ENCODE results near the gene TTYH2.
"Not testable (repeated sequence)": the region's sequence is repeated elsewhere in the genome, so short reads cannot be mapped to it uniquely, and the experiment has no call there.

Gene TTYH2

GRCh38 chr17:74239172-74239571, 25.8 kb downstream of the TTYH2 start:
- DNase-seq (ENCODE audit: low spot score): no peak

- no peak for DNase-seq (ENCODE audit: low spot score)
Observed at GRCh38 chr17:74240618-74241205, 27.3 kb downstream of the TTYH2 start.

- no peak for DNase-seq (ENCODE audit: low spot score)
Observed at GRCh38 chr17:74241431-74241830, 28.1 kb downstream of the TTYH2 start.

GRCh38 chr17:74241847-74242246, 28.5 kb downstream of the TTYH2 start:
- no peak for DNase-seq (ENCODE audit: low spot score)

- DNase-seq (ENCODE audit: low spot score): no peak
Observed at GRCh38 chr17:74243013-74243755, 29.8 kb downstream of the TTYH2 start.

GRCh38 chr17:74244128-74244527, 30.8 kb downstream of the TTYH2 start:
- no peak for DNase-seq (ENCODE audit: low spot score)

GRCh38 chr17:74244548-74244947, 31.2 kb downstream of the TTYH2 start:
- DNase-seq (ENCODE audit: low spot score): no peak

- no peak for DNase-seq (ENCODE audit: low spot score)
Observed at GRCh38 chr17:74245145-74245831, 31.9 kb downstream of the TTYH2 start.

- DNase-seq (ENCODE audit: low spot score): no peak
Observed at GRCh38 chr17:74245871-74246270, 32.5 kb downstream of the TTYH2 start.

GRCh38 chr17:74249590-74250270, 36.4 kb downstream of the TTYH2 start:
- no peak for DNase-seq (ENCODE audit: low spot score)

- no peak for DNase-seq (ENCODE audit: low spot score)
Observed at GRCh38 chr17:74250324-74250995, 37.1 kb downstream of the TTYH2 start.

GRCh38 chr17:74251051-74251450, 37.7 kb downstream of the TTYH2 start:
- no peak for DNase-seq (ENCODE audit: low spot score)

- DNase-seq (ENCODE audit: low spot score): no peak
Observed at GRCh38 chr17:74251569-74251968, 38.2 kb downstream of the TTYH2 start.

- no peak for DNase-seq (ENCODE audit: low spot score)
Observed at GRCh38 chr17:74252211-74252610, 38.8 kb downstream of the TTYH2 start.

- DNase-seq (ENCODE audit: low spot score): no peak
Observed at GRCh38 chr17:74253036-74253435, 39.7 kb downstream of the TTYH2 start.

- DNase-seq (ENCODE audit: low spot score): no peak
Observed at GRCh38 chr17:74257311-74257710, 43.9 kb downstream of the TTYH2 start.

- DNase-seq (ENCODE audit: low spot score): no peak
Observed at GRCh38 chr17:74259667-74260524, 46.5 kb downstream of the TTYH2 start.

GRCh38 chr17:74260525-74260850, 47.1 kb downstream of the TTYH2 start:
- no peak for DNase-seq (ENCODE audit: low spot score)

GRCh38 chr17:74262601-74263000, 49.2 kb downstream of the TTYH2 start:
- DNase-seq (ENCODE audit: low spot score): no peak

GRCh38 chr17:74267054-74267453, 53.7 kb downstream of the TTYH2 start:
- not testable (repeated sequence) for DNase-seq (ENCODE audit: low spot score)

- no peak for DNase-seq (ENCODE audit: low spot score)
Observed at GRCh38 chr17:74267579-74267978, 54.2 kb downstream of the TTYH2 start.

All from HuH-7.5 (cell line).